Tibial artery (tissue), 4 donors: ENCODE measurements around the gene ANKRD13C.

Experiments used
- DNase-seq, 2 donors: peaks; one replicate each; pipeline ENCODE4 v3.0.0-alpha.2; 2019
- H3K27ac ChIP-seq, 2 donors: fragments of 200-600 bp; sonication (generic) in 1 of 2; 1 replicate in 1 of 2; 2 replicates in 1 of 2; pipeline ENCODE4 v1.5.1; 2018 to 2019; ENCODE audit warnings: mild to moderate bottlenecking in 1 of 2
- H3K27me3 ChIP-seq, 2 donors: fragments of 200-600 bp; sonication (generic) in 1 of 2; one replicate each; pipeline versions ENCODE4 v1.5.1 to v1.6.0; 2016 to 2019
- H3K36me3 ChIP-seq, 3 donors: fragments of 200-600 bp; sonication (generic) in 2 of 3; one replicate each; pipeline ENCODE4 v1.5.1; 2016 to 2019; ENCODE audit warnings: mild to moderate bottlenecking in 2 of 3
- H3K4me1 ChIP-seq, 4 donors: fragments of 200-600 bp; sonication (generic) in 2 of 4; 1 replicate in 3 of 4; 2 replicates in 1 of 4; pipeline ENCODE4 v1.5.1; 2016 to 2019
- H3K4me3 ChIP-seq, 2 donors: fragments of 200-600 bp; sonication (generic) in 1 of 2; 1 replicate in 1 of 2; 2 replicates in 1 of 2; pipeline ENCODE4 v1.5.1; 2018 to 2019; ENCODE audit warnings: mild to moderate bottlenecking in 2 of 2
- H3K9me3 ChIP-seq, 3 donors: fragments of 200-600 bp; sonication (generic) in 1 of 3; one replicate each; pipeline ENCODE4 v1.5.1; 2016 to 2019
- CTCF ChIP-seq, 2 experiments: fragments of 200-600 bp in 1 of 2; fragments of 450-650 bp in 1 of 2; IDR thresholded peaks; one replicate each; pipeline ENCODE4 v1.5.1; 2017 to 2019; ENCODE audit warnings: antibody characterized with exemption in 2 of 2, mild to moderate bottlenecking in 1 of 2, moderate library complexity in 1 of 2
- intact Hi-C: fragments of 100-400 bp; cut with DNase I; formaldehyde crosslinking; loops from one replicate; pipeline ENCODE4 v1.15.0; 2023; ENCODE audit warnings: low total_unique reads

The ANKRD13C gene

GRCh38 chr1:70364439-70364838 lies 9.9 kb upstream of the ANKRD13C start:
- Histone ChIP-seq H3K9me3 (no peaks in the 10 kb centered on the region), H3K4me1 (no peaks in the 10 kb centered on the region), H3K4me3 (no peak overlapping the region), H3K27me3 (no peaks in the 10 kb centered on the region), H3K36me3 (peaks cover 0 to 32% (median 16%) of the 10 kb centered on the region in 3 donors), H3K27ac (no peak overlapping the region)
- intact Hi-C loops = no loop called here
- no peak for DNase-seq
- TF ChIP-seq CTCF (IDR thresholded peaks at IDR 0.05) = no peak

DNA sequence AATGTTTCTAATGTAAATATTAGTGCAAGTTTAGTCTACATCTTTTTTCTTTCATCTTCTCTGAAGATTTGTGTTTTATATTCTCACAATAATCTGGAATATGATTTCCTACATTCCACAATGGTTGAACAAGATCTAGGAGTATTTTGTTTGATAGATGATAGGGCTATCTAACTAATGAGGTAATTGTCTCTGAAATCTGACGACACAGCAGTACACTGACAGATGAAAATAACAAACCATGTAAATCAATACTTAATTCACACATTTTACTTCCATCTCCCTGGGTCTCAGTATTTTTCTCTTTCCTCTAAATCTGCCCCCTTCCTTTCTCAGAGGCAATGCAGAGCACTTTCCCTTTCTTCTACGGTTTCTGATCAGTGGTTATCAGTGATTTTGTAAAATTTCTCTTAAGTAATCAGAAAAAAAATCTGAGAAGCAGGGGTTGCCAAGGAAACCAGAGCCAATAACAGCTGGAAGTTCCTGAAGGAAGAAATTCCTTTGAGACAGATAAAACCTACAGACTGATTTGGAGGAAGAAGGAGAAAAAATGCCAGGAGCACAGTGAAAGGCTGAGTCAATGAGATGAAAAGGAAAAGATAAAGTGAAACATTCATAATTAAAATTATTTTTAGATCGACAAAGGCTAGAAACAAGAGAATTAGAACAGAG lies 7.3 kb upstream of the ANKRD13C start:
- H3K36me3 ChIP-seq = peaks cover 0 to 9% (median 1%) of the 10 kb centered on the region in 3 donors
- no peaks in the 10 kb centered on the region for H3K4me1 ChIP-seq
- no peak overlapping the region for H3K4me3 ChIP-seq
- no peaks in the 10 kb centered on the region for H3K9me3 ChIP-seq
- no peak overlapping the region for H3K27ac ChIP-seq
- DNase-seq = no peak
- no peak for TF ChIP-seq CTCF (IDR thresholded peaks at IDR 0.05)
- H3K27me3 ChIP-seq = no peaks in the 10 kb centered on the region
- intact Hi-C loops = no loop called here

- Histone ChIP-seq H3K4me1 (peaks cover 0 to 8% (median 6%) of the 10 kb centered on the region in 4 donors), H3K27me3 (no peaks in the 10 kb centered on the region), H3K27ac (no peak overlapping the region), H3K9me3 (no peaks in the 10 kb centered on the region), H3K4me3 (no peak overlapping the region), H3K36me3 (peaks cover 0 to 5% (median 0%) of the 10 kb centered on the region in 3 donors)
- TF ChIP-seq CTCF (IDR thresholded peaks at IDR 0.05) = no peak
- DNase-seq = no peak
- intact Hi-C loops = no loop called here
Measured at GRCh38 chr1:70360321-70360720, 5.8 kb upstream of the ANKRD13C start.

DNA sequence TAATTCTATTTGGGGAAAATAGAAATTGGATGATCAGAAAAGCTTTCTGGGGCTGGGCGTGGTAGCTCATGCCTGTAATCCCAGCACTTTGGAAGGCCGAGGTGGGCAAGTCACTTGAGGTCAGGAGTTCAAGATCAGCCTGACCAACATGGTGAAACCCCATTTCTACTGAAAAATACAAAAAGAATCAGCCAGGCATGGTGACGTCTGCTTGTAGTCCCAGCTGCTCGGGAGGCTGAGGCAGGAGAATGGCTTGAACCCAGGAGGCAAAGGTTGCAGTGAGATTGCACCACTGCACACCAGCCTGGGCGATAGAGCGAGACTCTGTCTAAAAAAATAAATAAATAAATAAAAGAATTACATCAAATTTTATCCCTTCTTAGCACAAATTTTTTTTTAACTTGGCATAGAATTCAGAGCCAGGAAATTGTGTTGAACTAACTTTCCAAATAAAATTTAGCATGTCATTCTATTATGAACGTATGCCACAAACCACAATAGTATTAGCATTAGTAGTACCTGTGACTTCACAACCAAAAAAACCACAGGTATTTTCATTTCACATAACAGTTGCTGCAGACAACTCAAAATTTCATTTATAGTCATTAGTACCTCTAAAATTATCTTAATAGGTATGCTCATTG lies 4.5 kb upstream of the ANKRD13C start:
- intact Hi-C loops = loop anchor here (10.0 kb wide), 1 partner anchor 154 kb away; the partner anchor contains the start of gene LRRC40

DNA sequence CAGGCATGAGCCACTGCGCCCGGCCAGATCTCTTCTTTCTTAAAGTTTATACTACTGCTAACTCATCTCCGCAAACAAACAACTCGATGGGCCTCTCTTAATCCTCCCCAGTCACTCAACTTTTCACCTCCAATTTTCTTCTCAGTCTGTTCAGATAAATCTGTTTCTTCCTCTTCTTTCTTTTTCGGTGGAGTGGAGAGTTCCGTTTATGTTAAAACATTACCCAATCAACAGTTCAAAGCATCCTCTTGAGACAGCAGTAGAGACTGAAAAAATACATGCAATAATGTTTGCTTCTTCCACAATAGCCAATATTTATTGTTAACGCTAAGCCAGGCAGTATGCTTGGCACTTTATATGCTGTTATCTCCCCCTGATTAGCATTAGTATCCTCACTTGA lies 1.4 kb upstream of the ANKRD13C start:
- intact Hi-C loops = loop anchor here (10.0 kb wide), 1 partner anchor 151 kb away; the partner anchor contains the start of gene LRRC40
- TF ChIP-seq CTCF (IDR thresholded peaks at IDR 0.05) = no peak
- Histone ChIP-seq H3K9me3 (no peaks in the 10 kb centered on the region), H3K27me3 (no peaks in the 10 kb centered on the region), H3K27ac (peak overlapping the region in 1 of 2 donors; percentile 93), H3K4me1 (peaks cover 0 to 39% (median 26%) of the 10 kb centered on the region in 4 donors), H3K36me3 (peaks cover 0 to 5% (median 0%) of the 10 kb centered on the region in 3 donors), H3K4me3 (no peak overlapping the region)
- DNase-seq = no peak

More for the DNA sequence above, 4.5 kb upstream of the ANKRD13C start:
- H3K27ac ChIP-seq = no peak overlapping the region
- H3K4me3 ChIP-seq = no peak overlapping the region
- no peak for DNase-seq
- H3K36me3 ChIP-seq = peaks cover 0 to 5% (median 0%) of the 10 kb centered on the region in 3 donors
- H3K9me3 ChIP-seq = no peaks in the 10 kb centered on the region
- H3K4me1 ChIP-seq = peaks cover 0 to 12% (median 11%) of the 10 kb centered on the region in 4 donors
- TF ChIP-seq CTCF (IDR thresholded peaks at IDR 0.05) = no peak
- H3K27me3 ChIP-seq = no peaks in the 10 kb centered on the region
